ENCODE data around the gene TSKU. TPM values are rescaled to one million over a fixed set of nuclear protein-coding genes. Genes with fewer than 3 reads are reported as not detected.

TSKU gene
- total RNA-seq, 4 donors from 2014 or later, result 19.1 to 60.6 (median 47.1) TPM

DNA sequence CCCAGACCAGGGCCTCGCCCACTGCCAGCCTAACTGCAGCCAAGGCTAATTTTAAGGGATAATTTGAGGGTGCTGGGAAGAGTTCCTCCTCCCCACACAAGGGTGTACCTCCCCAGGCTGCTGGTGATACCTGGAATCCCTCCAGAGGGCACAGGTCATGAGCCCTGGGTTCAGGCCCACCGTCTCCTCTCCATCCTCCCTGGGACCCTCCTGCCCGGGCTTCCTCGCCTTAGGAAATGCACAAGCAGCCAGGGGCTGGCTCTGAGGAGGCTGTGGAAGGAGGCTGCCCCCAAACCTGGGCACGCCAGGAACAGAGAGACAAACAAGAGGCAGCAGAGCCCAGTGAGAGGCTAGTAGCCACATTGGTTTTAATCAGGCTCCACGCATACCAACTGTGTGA lies 16.6 kb upstream of the TSKU start:
- Histone ChIP-seq H3K4me1 (peaks cover 55 to 81% (median 69%) of the 10 kb centered on the region in 4 donors), H3K27me3 (no peaks in the 10 kb centered on the region), H3K36me3 (no peaks in the 10 kb centered on the region), H3K4me3 (no peak overlapping the region), H3K27ac (replicated peaks in 1 of 4) (peak overlapping the region; percentile 18 to 31 (median 22)), H3K9me3 (no peaks in the 10 kb centered on the region)
- WGBS, result 93% methylated on average over 4 of the region's 6 CpGs
- no peak for DNase-seq (ENCODE audit: extremely low spot score)
- intact Hi-C loops (cut with DNase I), result no loop called here
- TF ChIP-seq, protein P1, sequence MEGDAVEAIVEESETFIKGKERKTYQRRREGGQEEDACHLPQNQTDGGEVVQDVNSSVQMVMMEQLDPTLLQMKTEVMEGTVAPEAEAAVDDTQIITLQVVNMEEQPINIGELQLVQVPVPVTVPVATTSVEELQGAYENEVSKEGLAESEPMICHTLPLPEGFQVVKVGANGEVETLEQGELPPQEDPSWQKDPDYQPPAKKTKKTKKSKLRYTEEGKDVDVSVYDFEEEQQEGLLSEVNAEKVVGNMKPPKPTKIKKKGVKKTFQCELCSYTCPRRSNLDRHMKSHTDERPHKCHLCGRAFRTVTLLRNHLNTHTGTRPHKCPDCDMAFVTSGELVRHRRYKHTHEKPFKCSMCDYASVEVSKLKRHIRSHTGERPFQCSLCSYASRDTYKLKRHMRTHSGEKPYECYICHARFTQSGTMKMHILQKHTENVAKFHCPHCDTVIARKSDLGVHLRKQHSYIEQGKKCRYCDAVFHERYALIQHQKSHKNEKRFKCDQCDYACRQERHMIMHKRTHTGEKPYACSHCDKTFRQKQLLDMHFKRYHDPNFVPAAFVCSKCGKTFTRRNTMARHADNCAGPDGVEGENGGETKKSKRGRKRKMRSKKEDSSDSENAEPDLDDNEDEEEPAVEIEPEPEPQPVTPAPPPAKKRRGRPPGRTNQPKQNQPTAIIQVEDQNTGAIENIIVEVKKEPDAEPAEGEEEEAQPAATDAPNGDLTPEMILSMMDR (IDR thresholded peaks at IDR 0.05), result no peak
- TF ChIP-seq EP300 (IDR thresholded peaks at IDR 0.05), result no peak
- no peak for TF ChIP-seq POLR2AphosphoS5 (IDR thresholded peaks at IDR 0.05)
- no peak for TF ChIP-seq POLR2A (IDR thresholded peaks at IDR 0.05; ENCODE audit: low read depth)

DNA sequence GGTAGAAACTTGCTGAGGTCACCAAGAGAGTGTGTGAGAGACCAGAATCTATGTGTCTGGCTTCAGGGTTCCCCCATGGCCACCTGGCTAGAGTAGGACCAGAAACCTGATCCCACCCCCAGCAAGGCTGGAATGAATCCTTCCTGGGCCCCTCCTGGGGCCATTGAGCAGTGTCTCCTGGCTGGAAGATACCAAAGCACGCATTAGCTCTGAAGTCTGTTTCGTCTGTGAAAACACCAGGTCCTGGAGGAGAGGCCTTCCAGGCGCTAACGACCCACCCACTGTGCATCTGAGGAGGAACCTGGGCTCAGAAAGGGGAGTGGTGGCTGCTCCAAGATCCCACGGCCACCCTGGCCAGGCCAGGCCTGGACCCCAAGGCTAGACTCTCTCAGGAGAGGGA lies 15.5 kb upstream of the TSKU start:
- H3K4me3 ChIP-seq, result peak overlapping the region in 2 of 4 donors; percentile 23 to 24
- intact Hi-C loops (cut with DNase I), result no loop called here

DNA sequence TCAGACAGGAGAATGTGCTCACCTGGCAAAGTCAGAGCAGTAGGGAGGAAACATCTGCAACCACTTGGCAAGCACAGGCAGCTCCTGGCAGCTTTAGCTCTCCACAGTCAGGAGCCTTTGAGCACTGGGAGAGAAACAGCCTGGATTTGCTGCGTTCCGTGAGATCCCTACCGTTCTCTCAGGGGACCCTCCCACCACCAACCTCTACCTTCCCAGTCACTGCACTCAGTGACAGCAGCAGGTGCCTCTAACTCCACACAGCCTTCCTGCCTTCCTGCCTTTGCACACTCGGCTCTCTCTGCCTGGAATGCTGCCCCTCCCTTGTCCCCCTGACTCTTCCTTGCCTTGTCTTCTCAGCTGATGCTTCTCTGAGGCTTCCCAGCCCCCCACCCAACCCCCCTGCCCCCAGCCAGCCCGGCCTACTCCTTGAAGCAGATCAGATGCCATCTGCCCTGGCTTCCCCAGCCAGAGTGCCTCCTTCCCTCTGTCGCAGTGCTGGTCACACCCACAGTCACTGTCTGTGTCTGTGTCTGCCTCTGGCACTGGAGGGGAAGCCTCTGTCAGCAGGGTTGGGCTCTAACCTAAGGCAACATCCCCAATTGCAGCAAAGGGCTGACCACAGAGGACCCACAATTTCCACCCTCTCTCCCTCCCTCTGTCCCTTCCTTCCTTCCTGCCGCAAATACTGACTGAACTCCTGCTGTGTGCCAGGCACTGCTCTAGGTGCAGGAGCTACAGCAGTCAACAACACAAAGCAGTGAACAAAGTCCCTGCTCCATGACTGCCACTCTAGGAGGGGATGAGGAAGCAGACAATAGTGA lies 14.9 kb upstream of the TSKU start:
- no peaks in the 10 kb centered on the region for H3K27me3 ChIP-seq
- no peaks in the 10 kb centered on the region for H3K9me3 ChIP-seq
- intact Hi-C loops (cut with DNase I), result no loop called here
- peaks cover 67 to 93% (median 81%) of the 10 kb centered on the region in 4 donors for H3K4me1 ChIP-seq
- peak overlapping the region in 2 of 4 donors; percentile 23 to 24 for H3K4me3 ChIP-seq
- H3K27ac ChIP-seq (replicated peaks in 1 of 4), result peak overlapping the region; percentile 42 to 58 (median 56)
- H3K36me3 ChIP-seq, result no peaks in the 10 kb centered on the region
- WGBS, result 37% methylated on average over 7 of the region's 7 CpGs
- no peak for DNase-seq (ENCODE audit: extremely low spot score)
- peak in 1 of 2 donors; percentile 33 for TF ChIP-seq POLR2AphosphoS5 (IDR thresholded peaks at IDR 0.05)
- TF ChIP-seq EP300 (IDR thresholded peaks at IDR 0.05), result no peak

More for the DNA sequence above, 15.5 kb upstream of the TSKU start:
- Histone ChIP-seq H3K36me3 (no peaks in the 10 kb centered on the region), H3K9me3 (no peaks in the 10 kb centered on the region), H3K27ac (replicated peaks in 1 of 4) (peak overlapping the region; percentile 42 to 58 (median 56)), H3K27me3 (no peaks in the 10 kb centered on the region), H3K4me1 (peaks cover 64 to 92% (median 80%) of the 10 kb centered on the region in 4 donors)
- TF ChIP-seq POLR2A (IDR thresholded peaks at IDR 0.05; ENCODE audit: low read depth) (no peak), EP300 (IDR thresholded peaks at IDR 0.05) (no peak), POLR2AphosphoS5 (IDR thresholded peaks at IDR 0.05) (no peak)
- DNase-seq (ENCODE audit: extremely low spot score), result no peak
- 66% methylated on average over 5 of the region's 5 CpGs for WGBS

DNA sequence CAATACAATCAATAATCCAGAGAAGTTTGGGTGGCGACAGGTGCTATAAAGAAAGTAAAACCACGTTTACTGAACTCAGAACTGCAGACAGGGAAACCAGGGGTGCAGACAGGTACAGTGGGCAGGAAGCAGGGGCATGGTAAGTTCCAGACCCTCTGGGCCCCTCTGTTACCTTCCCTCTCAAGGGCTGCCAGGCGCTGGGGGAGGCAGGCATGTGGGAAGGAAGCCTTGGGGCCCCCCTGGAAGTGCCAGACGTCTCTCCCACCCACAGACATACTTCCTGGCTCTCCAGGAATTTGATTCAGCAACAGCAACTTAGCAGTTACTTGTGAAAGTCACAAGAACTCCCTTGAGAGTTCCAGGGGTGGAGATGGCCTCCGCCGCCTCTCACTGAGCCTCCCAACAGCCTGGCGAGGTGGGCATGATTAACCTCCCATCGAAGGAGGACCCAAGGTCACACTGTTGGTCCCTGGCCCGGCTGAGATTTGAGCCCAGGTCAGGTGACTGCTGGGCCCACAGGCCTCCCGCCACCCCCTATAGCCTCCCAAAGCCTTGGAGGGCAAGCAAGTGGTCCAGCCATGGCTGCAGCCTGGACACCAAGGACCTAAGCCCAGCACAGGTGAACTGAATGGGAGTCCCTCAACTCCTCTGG lies 14.1 kb upstream of the TSKU start:
- Histone ChIP-seq H3K27me3 (no peaks in the 10 kb centered on the region), H3K4me1 (peaks cover 67 to 93% (median 81%) of the 10 kb centered on the region in 4 donors), H3K36me3 (no peaks in the 10 kb centered on the region), H3K4me3 (no peak overlapping the region), H3K27ac (replicated peaks in 1 of 4) (peak overlapping the region in 2 of 4 donors; percentile 76 to 79), H3K9me3 (no peaks in the 10 kb centered on the region)
- 75% methylated on average over 10 of the region's 10 CpGs for WGBS
- intact Hi-C loops (cut with DNase I), result no loop called here
- no peak for TF ChIP-seq EP300 (IDR thresholded peaks at IDR 0.05)
- TF ChIP-seq, protein P1 (IDR thresholded peaks at IDR 0.05), result no peak
- no peak for TF ChIP-seq POLR2A (IDR thresholded peaks at IDR 0.05; ENCODE audit: low read depth)
- TF ChIP-seq POLR2AphosphoS5 (IDR thresholded peaks at IDR 0.05), result no peak
- DNase-seq (ENCODE audit: extremely low spot score), result no peak

DNA sequence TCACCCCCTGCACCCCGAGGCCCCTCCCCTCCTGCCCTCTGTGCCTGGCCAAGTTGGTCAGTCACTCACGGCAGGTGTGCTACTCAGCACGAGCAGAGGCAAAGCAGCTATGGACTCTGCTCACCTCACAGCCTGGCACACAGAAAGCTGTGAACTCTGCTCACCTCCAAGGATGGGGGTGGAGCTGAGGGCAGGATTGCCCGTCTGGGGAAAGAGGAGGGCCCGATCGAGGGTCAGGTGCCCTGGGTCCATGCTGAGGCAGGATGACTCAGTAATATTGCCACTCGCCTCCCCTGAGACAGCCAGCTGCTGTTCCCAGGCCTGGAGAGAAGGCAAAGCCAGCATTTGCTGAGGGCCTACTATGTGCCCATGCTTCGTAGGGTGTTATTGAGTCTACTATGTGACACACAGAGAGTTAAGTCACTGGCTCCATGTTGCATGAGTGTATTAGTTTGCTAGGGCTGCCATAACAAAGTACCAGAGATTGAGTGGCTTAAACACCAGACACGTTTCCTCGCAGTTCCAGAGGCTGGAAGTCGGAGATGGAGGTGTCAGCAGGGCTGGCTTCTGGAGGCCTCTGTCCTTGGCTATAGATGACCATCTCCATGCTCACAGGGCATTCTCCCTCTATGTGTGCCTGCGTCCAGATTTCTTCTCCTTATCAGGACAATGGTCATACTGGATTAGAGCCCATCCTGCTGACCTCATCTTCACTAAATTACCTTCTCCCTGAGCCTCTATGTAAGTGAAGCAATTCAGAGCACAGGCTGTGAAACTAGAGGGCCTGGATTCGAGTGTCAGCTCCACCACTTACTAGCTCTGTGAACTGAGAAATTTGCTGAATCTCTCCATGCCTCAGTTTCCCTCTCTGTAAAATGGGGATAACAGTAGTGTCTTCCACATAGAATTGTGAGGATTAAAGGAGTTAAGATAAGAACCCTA lies 13.2 kb upstream of the TSKU start:
- H3K4me1 ChIP-seq, result peaks cover 71 to 97% (median 87%) of the 10 kb centered on the region in 4 donors

More for the DNA sequence above, 13.2 kb upstream of the TSKU start:
- 78% methylated on average over 8 of the region's 13 CpGs for WGBS
- TF ChIP-seq POLR2A (IDR thresholded peaks at IDR 0.05; ENCODE audit: low read depth) (no peak), EP300 (IDR thresholded peaks at IDR 0.05) (no peak), POLR2AphosphoS5 (IDR thresholded peaks at IDR 0.05) (no peak)
- TF ChIP-seq, protein P1 (IDR thresholded peaks at IDR 0.05), result no peak
- intact Hi-C loops (cut with DNase I), result no loop called here
- Histone ChIP-seq H3K9me3 (no peaks in the 10 kb centered on the region), H3K4me3 (no peak overlapping the region), H3K36me3 (no peaks in the 10 kb centered on the region), H3K27me3 (no peaks in the 10 kb centered on the region), H3K27ac (replicated peaks in 1 of 4) (peak overlapping the region; percentile 73 to 80 (median 78))
- no peak for DNase-seq (ENCODE audit: extremely low spot score)
